Brain pericyte (primary cell): Measurements from ENCODE around the gene ACOT4.
"Not testable (repeated sequence)": the region's sequence is repeated elsewhere in the genome, so short reads cannot be mapped to it uniquely, and the experiment has no call there.

Experiments used
- DNase-seq: peaks from one replicate; pipeline ENCODE4 v3.0.0-alpha.2; 2012; ENCODE audit warnings: low read depth, low spot score

Gene ACOT4

GRCh38 chr14:73576391-73576790, 15.3 kb upstream of the ACOT4 start:
- DNase-seq: no peak

GRCh38 chr14:73577214-73577613, 14.5 kb upstream of the ACOT4 start:
- DNase-seq: not testable (repeated sequence)

GRCh38 chr14:73582102-73582979, 9.3 kb upstream of the ACOT4 start:
- DNase-seq: not testable (repeated sequence)

- no peak for DNase-seq
Observed at GRCh38 chr14:73588695-73589094, 3.0 kb upstream of the ACOT4 start.

GRCh38 chr14:73589116-73589515, 2.6 kb upstream of the ACOT4 start:
- no peak for DNase-seq

- DNase-seq: not testable (repeated sequence)
Observed at GRCh38 chr14:73590673-73591004, 1.0 kb upstream of the ACOT4 start.

- DNase-seq: no peak
Observed at GRCh38 chr14:73594491-73594890, 2.8 kb downstream of the ACOT4 start.

GRCh38 chr14:73599499-73599898, 7.8 kb downstream of the ACOT4 start:
- no peak for DNase-seq

GRCh38 chr14:73602994-73603393, 11.3 kb downstream of the ACOT4 start:
- DNase-seq: no peak

GRCh38 chr14:73606271-73606670, 14.6 kb downstream of the ACOT4 start:
- DNase-seq: no peak

GRCh38 chr14:73607241-73607640, 15.6 kb downstream of the ACOT4 start:
- no peak for DNase-seq

GRCh38 chr14:73610687-73611086, 19.0 kb downstream of the ACOT4 start:
- no peak for DNase-seq

GRCh38 chr14:73612339-73613045, 20.8 kb downstream of the ACOT4 start, which contains the start of gene ACOT6:
Gene ACOT6 (plus strand): TSS chr14:73612517. CDS start chr14:73612572, 55 bp downstream.
- DNase-seq: no peak

GRCh38 chr14:73613046-73613383, 21.3 kb downstream of the ACOT4 start:
- no peak for DNase-seq

GRCh38 chr14:73613419-73613963, 21.8 kb downstream of the ACOT4 start:
- no peak for DNase-seq

- DNase-seq: no peak
Observed at GRCh38 chr14:73616831-73617230, 25.2 kb downstream of the ACOT4 start.

- DNase-seq: no peak
Observed at GRCh38 chr14:73619524-73619923, 27.9 kb downstream of the ACOT4 start.

GRCh38 chr14:73620268-73620667, 28.6 kb downstream of the ACOT4 start:
- no peak for DNase-seq

GRCh38 chr14:73623504-73624054, 31.9 kb downstream of the ACOT4 start:
- DNase-seq: no peak

- DNase-seq: no peak
Observed at GRCh38 chr14:73625706-73626105, 34.0 kb downstream of the ACOT4 start.

- no peak for DNase-seq
Observed at GRCh38 chr14:73627151-73627558, 35.5 kb downstream of the ACOT4 start.

- DNase-seq: no peak
Observed at GRCh38 chr14:73630009-73630780, 38.5 kb downstream of the ACOT4 start.
